AML-193 (cell line): ENCODE data around the gene ZFAND3.
"Not testable (repeated sequence)": the region's sequence is repeated elsewhere in the genome, so short reads cannot be mapped to it uniquely, and the experiment has no call there.

ENCODE experiments used
- DNase-seq, 2 experiments: peaks; one replicate each; lab custom pipeline; 2025; lab: John Stamatoyannopoulos, UW

Gene ZFAND3

DNA sequence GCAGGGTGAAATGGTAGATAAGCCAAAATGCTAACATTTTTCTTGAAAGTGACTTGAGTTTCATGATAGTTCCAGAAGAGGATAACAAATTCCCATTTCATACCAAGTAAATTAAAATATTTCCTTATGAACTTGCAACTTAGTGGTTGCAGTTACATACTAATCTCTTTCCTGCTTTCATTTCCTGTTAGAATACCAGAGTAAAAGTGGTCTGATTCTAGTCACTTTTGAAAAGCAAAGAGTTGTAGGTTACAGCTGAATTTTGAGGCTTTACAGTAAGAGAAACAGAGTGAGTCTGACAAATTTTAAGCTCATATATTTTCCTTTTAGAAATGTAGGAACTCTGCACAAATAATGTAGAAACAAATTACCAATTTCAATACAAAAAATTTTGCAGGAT, 117.4 kb downstream of the ZFAND3 start:
- no peak for DNase-seq

DNA sequence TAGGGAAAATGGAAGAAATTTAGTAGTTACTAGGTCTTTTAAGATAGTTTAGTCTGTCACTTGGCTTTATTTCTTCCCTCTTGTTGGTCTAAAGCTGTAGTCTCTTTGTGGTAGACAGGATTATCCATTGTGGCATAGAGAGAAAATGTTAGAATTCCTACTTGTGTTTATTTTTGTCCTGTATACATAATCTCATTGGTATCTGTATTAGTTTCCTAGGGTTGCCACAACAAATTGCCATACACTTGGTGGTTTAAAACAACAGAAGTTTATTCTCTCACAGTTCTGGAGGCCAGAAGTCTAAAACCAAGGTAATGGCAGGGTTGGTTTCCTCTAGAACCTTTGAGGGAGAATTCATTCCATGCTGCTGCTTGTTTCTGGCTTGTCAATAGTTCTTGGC, 119.4 kb downstream of the ZFAND3 start:
- DNase-seq, result no peak

- no peak for DNase-seq
Observed at GRCh38 chr6:37940074-37940847, 120.7 kb downstream of the ZFAND3 start.

GRCh38 chr6:37941871-37942270, 122.3 kb downstream of the ZFAND3 start:
- no peak for DNase-seq

DNA sequence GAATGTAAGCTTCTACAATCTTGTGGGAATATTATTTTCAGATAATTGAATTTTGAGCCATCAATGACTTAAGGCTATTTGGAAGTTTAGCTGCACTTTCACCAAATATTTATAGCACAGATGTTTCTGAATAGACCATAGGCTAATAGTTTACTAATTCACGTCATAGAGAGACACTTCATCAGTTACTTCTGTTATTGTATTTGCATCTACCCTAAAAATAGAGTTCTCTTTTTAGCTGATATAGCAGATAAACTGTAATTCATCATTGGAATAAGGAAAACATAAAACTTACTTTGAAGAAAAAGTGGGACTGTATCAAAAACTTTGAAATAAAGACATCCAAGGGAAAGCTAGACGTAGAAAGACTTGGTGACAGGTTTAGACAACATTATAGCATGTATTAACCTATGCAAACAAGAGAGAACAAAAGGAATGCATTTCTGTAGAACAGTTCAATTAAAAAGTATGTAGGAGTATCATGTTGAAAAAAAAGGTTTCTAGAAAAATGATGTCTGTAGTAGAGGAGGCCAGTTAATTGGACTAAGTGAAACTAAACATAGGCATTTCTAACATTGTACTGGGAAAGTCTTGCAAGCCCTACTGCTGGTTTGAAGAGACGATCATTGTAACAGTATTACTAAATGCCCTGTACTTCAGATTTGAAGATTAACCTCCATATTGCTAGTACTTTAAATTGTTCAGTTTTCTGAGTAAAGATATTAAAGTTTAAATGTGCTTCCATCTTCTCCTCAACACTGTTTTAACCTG, 123.3 kb downstream of the ZFAND3 start:
- no peak for DNase-seq

GRCh38 chr6:37943436-37944058, 124.0 kb downstream of the ZFAND3 start:
- no peak for DNase-seq

DNA sequence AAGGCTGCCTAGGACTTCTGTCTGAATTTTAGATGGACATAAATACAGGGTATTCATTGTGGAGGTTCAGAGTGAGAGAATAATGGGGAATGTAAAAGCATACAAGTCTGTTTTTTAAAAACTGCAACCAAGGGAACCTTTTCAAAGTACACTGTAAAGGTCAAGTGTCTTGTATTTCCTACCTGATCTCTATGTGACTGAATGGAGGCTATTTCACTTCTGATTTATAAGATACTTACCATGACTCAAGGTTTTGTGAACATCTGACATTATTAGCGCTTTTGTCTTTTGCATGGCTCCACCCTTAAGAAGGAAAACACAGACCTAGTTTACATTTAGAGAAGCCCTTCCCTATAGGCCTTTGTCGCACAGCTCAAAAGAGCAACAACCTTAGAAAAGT, 126.5 kb downstream of the ZFAND3 start:
- DNase-seq, result no peak

DNA sequence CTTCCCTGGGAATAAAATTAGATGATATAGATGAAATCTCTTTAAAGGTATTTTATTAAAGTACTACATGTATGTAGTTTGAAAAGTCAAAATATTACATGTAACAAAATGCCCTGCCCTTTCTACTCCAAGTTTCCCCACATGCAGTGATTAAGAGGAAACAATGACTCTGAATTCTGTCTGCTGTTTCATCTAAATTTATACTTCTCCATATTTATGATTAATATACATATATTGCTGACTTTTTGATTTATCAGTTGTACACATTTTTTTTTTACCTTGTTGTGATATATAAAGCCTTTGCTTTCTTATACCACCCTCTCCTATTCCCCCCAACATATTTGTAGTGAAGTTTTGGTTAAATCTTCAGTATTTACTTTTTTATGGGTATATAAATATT, 127.9 kb downstream of the ZFAND3 start:
- DNase-seq, result no peak

GRCh38 chr6:37948584-37948983, 129.1 kb downstream of the ZFAND3 start:
- DNase-seq, result not testable (repeated sequence)

DNA sequence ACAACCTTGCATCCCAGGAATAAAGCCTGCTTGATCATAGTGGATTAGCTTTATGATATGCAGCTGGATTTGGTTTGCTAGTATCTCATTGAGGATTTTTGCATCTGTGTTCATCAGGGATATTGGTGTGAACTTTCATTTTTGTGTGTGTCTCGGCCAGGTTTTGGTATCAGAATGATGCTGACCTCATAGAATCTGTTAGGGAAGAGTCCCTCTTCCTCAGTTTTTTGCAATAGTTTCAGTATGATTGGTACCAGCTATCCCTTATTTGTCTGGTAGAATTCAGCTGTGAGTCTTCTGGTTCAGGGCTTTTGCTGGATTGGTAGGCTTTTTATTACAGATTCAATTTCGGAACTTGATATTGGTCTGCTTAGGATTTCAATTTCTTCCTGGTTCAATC, 132.5 kb downstream of the ZFAND3 start:
- no peak for DNase-seq

DNA sequence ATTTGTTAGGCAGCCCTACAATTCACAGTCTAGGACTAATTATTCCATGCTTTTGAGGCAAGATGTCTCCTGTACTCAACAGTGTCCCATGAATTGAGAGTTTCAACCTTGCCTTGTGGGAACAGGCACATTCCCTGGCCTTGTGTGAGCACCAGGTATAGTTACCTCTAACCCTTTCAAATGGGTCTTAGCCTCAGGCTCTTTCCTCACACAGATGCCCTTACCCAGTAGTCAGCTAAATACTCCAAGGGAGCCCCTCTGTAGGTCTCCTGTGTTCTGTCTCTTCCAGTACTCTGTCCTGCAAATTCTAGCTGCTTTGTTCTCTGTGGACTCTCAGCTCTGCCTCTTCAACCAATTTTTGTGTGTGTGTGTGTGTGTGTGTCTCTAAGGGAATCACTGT, 135.3 kb downstream of the ZFAND3 start:
- DNase-seq, result no peak

GRCh38 chr6:37956711-37957275, 137.3 kb downstream of the ZFAND3 start:
- DNase-seq, result no peak

DNA sequence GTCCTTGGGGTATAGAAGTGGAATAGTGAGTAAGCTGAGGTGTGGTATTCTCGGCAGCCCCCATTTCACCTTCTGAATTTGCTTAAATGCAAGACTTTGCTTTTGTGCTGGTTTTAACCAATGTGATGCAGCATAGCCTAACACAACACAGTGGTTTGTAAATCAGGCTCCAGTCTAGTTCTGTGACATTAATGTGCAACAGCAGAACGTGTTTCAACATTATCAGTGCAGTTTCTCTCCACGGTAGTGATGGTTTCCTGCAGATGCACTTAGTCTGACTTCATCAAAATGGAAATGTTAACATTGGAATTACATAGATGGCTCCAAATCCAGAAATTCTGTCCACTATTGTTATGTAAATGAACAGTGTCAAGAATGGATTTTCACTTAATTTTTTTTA, 139.5 kb downstream of the ZFAND3 start:
- no peak for DNase-seq

DNA sequence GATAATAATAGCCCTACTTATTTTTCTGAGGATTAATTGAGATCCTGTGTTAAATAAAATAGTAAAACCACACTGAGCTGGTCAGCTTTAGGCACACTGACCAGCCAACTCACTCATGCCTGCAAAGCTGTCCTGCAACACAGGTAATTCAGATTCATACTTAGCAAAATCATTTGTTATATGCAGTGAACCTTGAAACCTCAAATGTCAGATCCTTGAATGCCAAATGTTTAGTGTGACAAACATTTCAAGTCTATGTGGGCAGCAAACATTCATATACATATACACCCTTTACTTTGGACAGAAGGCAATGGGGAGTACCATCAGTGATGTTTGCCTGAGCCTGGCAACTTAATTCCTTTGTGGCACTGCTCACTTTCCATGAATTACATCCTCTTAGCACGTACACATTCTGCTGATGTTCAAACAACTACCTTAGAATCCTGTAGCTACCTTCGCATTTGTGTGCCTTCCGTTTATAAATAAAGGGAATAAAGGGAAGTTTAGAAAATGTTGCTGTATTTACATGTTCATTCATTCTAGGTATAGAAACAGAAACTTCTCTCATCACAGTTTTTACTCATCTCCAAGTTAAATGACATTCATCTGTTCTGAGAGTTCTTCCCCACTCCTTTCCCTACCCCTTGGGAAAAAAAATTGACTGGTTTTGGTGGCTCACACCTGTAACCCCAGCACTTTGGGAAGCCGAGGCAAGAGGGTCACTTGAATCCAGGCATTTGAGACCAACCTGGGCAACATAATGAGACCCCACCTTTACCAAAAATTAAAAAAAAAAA, 140.8 kb downstream of the ZFAND3 start:
- no peak for DNase-seq

- DNase-seq, result not testable (repeated sequence)
Observed at GRCh38 chr6:37962481-37963080, 143.1 kb downstream of the ZFAND3 start.

GRCh38 chr6:37965964-37966676, 146.6 kb downstream of the ZFAND3 start:
- DNase-seq, result no peak

DNA sequence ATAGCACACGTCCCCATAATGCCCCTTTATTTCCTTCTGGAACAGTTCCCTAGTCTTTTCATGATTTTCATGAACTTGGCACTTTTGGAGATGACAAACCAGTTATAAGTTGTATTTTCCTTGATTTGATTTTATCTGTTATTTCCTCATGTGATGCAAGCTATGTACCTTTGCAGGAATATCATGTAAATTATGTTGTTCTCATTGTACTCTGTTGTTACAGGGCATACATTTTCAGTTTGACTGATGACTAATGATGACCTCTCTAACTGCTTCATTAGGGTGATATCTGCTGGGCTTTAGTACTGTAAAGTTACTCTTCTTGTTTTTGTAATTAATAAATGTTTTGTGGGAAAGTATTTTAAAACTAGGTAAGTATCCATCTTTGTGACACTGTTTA, 147.3 kb downstream of the ZFAND3 start:
- no peak for DNase-seq

DNA sequence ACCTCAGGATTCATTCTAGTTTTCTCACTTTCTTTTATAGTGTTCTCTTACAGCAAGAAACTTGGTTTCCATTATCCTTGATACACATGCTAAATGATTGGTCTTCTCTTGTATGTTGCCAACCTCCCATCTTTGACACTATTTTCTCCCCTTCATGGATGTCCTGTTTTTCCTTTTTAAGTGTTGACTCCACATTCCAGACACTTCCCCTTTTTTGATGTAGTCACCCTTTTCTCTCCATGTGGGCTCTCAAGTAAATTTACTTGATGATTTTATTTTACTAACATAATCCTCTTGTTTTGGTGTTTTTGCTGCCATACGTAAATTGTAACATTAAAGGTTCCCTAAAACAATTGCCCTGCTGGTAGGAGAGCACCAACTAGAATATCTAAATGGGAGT, 148.1 kb downstream of the ZFAND3 start:
- peak in 1 of 2 experiments; percentile 9 for DNase-seq

DNA sequence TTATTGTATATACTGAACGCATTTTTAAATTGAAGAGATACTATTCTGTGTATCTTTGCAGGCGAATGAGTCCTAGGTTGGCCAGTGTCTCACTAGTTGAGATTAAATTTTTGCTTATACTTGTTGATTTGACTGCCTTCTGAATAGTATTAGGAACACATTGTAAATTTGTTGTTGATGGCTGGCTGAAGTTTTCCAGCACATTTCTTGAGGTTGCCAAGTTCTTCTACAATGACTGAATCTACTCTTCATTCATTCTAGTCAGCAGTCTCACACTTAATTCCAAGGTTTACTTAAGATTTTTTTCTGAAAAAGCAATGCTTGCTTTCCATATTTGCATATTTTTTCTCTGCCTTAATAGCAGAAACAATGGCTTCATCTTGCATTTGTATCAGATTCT, 151.7 kb downstream of the ZFAND3 start:
- DNase-seq, result no peak

- DNase-seq, result no peak
Observed at GRCh38 chr6:37971711-37972390, 152.3 kb downstream of the ZFAND3 start.
